ENCODE results near the gene C17orf75.

DNA sequence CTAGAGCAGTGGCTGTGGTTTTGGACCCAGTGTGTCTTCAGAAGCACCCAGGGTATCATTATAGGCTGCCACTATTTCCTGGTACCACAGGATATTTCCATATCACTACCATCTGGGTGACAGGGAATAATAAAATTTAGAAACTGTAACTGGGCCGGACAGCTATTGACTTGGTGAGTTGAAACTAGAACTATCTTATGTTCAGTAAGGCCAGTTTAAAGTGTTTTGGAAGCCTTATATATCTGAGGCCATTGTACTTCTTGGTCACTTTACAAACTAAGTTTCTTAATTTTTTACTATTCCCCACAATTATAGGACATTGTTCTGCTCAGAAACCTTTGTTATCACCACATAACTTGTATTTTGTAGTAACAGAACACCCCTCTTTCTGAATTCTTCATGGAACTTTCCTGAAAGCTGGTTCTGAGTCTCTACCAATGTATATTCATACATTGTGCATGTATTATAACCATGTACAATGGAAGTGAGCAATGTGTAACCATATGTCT is 42.0 kb upstream of the C17orf75 start:
- TF ChIP-seq, protein P1, sequence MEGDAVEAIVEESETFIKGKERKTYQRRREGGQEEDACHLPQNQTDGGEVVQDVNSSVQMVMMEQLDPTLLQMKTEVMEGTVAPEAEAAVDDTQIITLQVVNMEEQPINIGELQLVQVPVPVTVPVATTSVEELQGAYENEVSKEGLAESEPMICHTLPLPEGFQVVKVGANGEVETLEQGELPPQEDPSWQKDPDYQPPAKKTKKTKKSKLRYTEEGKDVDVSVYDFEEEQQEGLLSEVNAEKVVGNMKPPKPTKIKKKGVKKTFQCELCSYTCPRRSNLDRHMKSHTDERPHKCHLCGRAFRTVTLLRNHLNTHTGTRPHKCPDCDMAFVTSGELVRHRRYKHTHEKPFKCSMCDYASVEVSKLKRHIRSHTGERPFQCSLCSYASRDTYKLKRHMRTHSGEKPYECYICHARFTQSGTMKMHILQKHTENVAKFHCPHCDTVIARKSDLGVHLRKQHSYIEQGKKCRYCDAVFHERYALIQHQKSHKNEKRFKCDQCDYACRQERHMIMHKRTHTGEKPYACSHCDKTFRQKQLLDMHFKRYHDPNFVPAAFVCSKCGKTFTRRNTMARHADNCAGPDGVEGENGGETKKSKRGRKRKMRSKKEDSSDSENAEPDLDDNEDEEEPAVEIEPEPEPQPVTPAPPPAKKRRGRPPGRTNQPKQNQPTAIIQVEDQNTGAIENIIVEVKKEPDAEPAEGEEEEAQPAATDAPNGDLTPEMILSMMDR (IDR thresholded peaks at IDR 0.05; ENCODE audit: insufficient read depth, low read length, poor library complexity, severe bottlenecking), result no peak
- no peak for TF ChIP-seq EZH2phosphoT487 (conservative IDR thresholded peaks at IDR 0.05; ENCODE audit: low read length)

All from SU-DHL-6 (cell line).